GM12873 (cell line): ENCODE measurements around the gene PDE4B.

Experiments used
- TF ChIP-seq, protein P1 (sequence below): IDR thresholded peaks from 2 replicates; pipeline ENCODE4 v1.5.1; 2012; ENCODE audit warnings: low read depth, mild to moderate bottlenecking, moderate library complexity, low read length, control low read depth; ENCODE audit not compliant: insufficient read depth; ENCODE audit errors: missing control alignments

Gene PDE4B

DNA sequence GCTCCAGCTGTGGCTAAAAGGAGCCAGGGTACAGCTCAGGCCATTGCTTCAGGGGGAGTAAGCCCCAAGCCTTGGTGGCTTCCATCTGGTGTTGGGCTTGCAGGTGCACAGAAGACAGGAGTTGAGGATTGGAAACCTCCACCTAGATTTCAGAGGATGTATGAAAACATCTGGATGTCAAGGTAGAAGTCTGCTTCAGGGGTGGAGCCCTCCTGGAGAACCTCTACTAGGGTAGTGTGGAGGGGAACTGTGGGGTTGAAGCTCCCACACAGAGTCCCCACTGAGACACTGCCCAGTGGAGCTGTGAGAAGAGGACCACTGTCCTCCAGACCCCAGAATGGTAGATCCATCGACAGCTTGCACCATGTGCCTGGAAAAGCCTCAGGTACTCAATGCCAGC is 183.0 kb downstream of the PDE4B start:
- TF ChIP-seq, protein P1, sequence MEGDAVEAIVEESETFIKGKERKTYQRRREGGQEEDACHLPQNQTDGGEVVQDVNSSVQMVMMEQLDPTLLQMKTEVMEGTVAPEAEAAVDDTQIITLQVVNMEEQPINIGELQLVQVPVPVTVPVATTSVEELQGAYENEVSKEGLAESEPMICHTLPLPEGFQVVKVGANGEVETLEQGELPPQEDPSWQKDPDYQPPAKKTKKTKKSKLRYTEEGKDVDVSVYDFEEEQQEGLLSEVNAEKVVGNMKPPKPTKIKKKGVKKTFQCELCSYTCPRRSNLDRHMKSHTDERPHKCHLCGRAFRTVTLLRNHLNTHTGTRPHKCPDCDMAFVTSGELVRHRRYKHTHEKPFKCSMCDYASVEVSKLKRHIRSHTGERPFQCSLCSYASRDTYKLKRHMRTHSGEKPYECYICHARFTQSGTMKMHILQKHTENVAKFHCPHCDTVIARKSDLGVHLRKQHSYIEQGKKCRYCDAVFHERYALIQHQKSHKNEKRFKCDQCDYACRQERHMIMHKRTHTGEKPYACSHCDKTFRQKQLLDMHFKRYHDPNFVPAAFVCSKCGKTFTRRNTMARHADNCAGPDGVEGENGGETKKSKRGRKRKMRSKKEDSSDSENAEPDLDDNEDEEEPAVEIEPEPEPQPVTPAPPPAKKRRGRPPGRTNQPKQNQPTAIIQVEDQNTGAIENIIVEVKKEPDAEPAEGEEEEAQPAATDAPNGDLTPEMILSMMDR, result no peak

DNA sequence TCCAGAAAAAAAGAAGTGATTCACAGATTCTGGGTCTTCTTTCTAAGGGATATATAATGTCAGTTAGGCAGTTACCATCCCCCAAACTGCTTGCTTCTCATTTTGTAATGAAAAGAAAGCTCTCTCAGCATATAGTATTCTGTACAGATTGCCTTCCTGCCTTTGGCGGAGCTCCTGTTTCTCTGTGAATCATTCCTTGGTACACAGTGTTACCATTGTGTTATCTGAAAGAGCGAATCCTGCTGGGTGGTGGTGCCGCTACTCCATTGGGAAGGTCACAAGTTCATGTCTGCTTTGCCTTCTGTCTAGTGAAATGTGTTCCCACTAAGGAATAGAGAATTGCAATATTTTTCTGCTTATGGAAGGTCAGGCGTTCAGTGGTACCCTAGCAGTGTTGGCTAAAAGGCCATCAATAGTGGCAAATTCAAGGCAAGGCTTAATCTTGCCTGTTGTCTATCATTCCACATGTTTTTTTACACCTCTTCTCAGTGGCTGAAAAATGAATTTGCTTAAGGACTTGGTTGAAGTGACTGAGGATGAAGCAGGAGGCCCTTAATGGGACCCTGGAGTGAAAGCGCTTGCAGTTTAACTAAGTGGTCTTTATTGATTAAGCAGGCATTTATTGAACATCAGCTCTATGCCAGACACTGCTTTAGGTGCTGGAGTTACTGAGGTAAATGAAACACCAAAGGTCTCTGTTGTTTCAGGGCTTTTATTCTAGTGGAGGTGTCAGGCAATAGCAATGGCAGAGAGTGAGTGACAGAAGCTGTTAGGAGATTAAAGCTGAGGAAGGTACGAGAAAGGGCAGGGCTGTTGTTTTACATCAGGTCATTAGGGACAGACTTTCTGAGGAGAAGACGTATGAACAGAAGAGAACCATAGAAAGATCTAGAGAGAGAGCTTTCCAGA is 186.7 kb downstream of the PDE4B start:
- TF ChIP-seq, protein P1, result no peak

DNA sequence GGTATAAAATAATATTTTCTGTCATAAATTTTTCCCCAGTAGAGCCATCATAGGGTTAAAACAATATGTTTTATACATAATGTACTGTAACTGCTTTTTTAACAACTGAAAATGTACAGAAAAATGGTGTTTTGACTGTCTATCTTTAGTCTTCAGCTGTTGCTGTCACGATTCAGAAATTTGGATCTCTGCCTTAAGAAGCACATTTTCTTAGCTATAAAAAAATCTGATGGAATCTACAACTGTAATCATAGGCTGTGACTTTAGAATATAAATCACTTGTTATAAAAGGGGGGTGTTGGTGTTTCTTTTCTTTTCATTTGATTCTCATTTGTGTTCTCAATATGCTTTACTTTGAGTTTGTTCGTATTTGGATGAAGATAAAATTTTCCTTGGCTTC is 187.5 kb downstream of the PDE4B start:
- TF ChIP-seq, protein P1, result no peak

DNA sequence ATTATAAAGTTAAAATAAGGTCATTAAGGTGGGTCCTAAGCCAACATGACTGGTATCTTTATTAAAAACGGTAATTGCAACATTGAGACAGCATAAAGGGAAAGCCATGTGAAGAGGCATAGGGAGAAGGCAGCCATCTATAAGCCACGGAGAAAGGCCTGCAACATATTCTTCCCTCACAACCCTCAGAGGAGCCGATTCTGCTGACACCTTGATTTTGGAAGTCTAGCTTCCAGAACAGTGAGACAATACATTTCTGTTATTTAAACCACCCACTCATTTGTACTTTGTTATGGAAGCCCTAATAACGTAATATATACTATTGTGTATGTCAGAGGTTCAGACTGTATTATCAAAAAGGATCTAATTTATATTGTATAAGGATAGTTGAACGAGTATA is 190.8 kb downstream of the PDE4B start:
- TF ChIP-seq, protein P1, result no peak

DNA sequence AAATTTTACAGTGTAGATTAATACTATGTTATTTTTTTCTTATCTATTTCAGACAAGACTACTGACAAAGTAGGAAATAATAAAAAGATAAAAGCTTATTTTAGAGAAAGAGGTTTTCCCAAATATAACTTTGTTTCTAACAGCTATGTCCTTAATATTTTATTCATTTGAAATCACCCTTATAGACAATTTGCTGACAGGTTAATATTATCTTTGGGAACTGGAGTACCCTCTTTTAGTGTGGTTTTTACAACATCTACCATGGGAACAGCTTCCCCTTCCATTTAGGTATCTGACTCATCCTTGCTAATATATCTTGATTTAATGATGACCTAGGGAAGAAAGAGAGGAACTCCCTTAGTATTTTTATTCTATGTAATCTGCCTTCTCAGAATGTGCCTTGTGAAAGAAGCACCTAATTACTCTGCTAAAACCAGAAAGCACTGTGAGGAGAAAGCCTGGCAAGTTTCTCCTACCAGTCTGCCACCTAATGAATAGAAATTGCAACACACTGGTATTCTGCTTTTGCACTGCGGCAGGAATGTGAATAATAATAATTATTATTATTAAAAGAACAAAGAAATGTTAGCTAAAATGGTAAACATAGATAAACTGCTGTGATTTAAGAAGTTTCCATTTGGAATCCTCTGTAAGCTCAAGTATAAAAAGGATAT is 192.8 kb downstream of the PDE4B start:
- TF ChIP-seq, protein P1, result no peak

DNA sequence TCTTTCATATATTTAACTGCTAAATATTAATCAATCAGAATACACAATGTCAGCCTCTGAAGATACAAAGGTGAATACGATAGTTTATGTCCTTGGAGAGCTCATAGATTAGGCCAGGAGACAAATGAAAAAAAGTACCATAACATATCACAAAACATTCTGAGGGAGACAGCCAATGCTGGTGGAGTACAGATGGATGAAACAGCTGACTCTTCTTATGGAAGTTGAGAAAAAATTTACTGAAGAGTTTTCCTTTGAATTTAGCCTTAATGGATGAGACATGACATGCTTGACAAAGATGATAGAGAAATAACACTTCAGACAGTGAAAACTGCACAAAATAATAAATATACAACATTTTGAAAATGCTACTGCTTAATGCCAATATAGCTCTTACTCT is 193.5 kb downstream of the PDE4B start:
- TF ChIP-seq, protein P1, result no peak

DNA sequence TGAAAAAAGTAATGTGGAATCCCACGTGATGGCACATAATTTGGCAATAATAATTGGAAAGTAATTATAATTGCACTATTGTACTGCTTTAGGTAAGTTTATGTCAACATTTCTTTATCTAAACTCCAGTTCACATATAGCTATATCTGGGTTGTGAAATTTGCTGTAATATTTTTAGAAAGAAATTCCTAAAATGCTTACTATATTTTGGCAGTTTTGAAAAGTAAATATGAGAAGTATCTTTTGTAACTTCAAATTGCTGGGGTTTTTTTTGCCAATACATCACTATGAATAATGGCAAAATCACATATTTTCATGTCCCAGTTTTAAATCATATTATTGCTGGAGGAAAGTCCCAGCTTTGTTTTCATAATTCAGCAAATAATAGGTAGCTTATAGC is 197.5 kb downstream of the PDE4B start:
- TF ChIP-seq, protein P1, result no peak
